ENCODE data around the gene TTC13.

- TF ChIP-seq CTCF (IDR thresholded peaks at IDR 0.05 in 2 of 3, conservative IDR thresholded peaks at IDR 0.05 in 1 of 3; ENCODE audit: borderline replicate concordance in 1 of 3, insufficient read depth in 1 of 3, low read depth in 2 of 3, low read length in 2 of 3) (no peak), RAD21 (IDR thresholded peaks at IDR 0.05; ENCODE audit: low read depth) (no peak), SRF (IDR thresholded peaks at IDR 0.05; ENCODE audit: low read depth) (no peak), EZH2 (IDR thresholded peaks at IDR 0.05) (no peak), POLR2AphosphoS5 (IDR thresholded peaks at IDR 0.05; ENCODE audit: low read depth, low read length) (no peak), CEBPB (IDR thresholded peaks at IDR 0.05; ENCODE audit: low read depth) (no peak), SIN3A (IDR thresholded peaks at IDR 0.05; ENCODE audit: low read depth) (no peak)
These were observed 119.5 kb downstream of the TTC13 start for GRCh38 chr1:230858918-230859729.
